ENCODE data around the gene DGKE. TPM values are rescaled to one million over a fixed set of nuclear protein-coding genes. Genes with fewer than 3 reads are reported as not detected.

The DGKE gene
- total RNA-seq, 1 donor from 2014 or later: 8.6 TPM

GRCh38 chr17:56890390-56890789 lies 56.4 kb downstream of the DGKE start:
- peaks cover 14% of the 10 kb centered on the region for H3K9me3 Mint-ChIP-seq
- peaks cover 68% of the 10 kb centered on the region for H3K36me3 Mint-ChIP-seq
- TF ChIP-seq, protein P1, sequence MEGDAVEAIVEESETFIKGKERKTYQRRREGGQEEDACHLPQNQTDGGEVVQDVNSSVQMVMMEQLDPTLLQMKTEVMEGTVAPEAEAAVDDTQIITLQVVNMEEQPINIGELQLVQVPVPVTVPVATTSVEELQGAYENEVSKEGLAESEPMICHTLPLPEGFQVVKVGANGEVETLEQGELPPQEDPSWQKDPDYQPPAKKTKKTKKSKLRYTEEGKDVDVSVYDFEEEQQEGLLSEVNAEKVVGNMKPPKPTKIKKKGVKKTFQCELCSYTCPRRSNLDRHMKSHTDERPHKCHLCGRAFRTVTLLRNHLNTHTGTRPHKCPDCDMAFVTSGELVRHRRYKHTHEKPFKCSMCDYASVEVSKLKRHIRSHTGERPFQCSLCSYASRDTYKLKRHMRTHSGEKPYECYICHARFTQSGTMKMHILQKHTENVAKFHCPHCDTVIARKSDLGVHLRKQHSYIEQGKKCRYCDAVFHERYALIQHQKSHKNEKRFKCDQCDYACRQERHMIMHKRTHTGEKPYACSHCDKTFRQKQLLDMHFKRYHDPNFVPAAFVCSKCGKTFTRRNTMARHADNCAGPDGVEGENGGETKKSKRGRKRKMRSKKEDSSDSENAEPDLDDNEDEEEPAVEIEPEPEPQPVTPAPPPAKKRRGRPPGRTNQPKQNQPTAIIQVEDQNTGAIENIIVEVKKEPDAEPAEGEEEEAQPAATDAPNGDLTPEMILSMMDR (IDR thresholded peaks at IDR 0.05; ENCODE audit: unreplicated experiment): no peak
- no peaks in the 10 kb centered on the region for H3K27me3 Mint-ChIP-seq (ENCODE audit: low read depth)
- H3K4me3 Mint-ChIP-seq: no peak overlapping the region
- DNase-seq (ENCODE audit: low spot score in 2 of 2, unreplicated experiment in 2 of 2): no peak
- H3K27ac Mint-ChIP-seq: no peak overlapping the region
- H3K4me1 Mint-ChIP-seq: no peaks in the 10 kb centered on the region

- TF ChIP-seq, protein P1 (IDR thresholded peaks at IDR 0.05; ENCODE audit: unreplicated experiment): no peak
- Mint-ChIP-seq H3K36me3 (peaks cover 74% of the 10 kb centered on the region), H3K27me3 (ENCODE audit: low read depth) (no peaks in the 10 kb centered on the region), H3K27ac (no peak overlapping the region), H3K4me1 (peaks cover 4% of the 10 kb centered on the region), H3K9me3 (peaks cover 14% of the 10 kb centered on the region), H3K4me3 (no peak overlapping the region)
- no peak for DNase-seq (ENCODE audit: low spot score in 2 of 2, unreplicated experiment in 2 of 2)
Measured at GRCh38 chr17:56890906-56891674, 57.1 kb downstream of the DGKE start.

DNA sequence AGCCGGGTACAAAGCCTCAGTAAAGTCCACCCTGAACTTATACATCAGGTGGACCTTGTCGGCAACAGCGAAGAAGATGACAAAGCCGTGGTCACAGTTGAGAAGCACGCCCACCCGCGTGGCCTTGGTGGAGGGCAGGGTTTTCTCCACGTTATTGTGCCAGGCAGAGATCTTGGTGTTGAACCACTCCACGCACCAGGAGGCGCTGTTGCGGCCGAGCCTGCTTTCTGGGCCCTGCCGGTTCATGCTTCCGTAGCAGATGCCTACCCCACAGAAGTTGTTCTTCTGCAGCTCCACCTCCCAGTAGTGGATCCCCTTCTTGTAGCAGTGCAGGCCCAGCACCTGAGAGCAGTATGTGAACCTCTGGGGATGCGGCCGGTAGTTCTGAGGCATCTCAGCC lies 57.8 kb downstream of the DGKE start:
- H3K36me3 Mint-ChIP-seq: peaks cover 70% of the 10 kb centered on the region
- no peak overlapping the region for H3K27ac Mint-ChIP-seq
- no peak overlapping the region for H3K4me3 Mint-ChIP-seq
- TF ChIP-seq, protein P1 (IDR thresholded peaks at IDR 0.05; ENCODE audit: unreplicated experiment): peak; percentile 34
- no peaks in the 10 kb centered on the region for H3K27me3 Mint-ChIP-seq (ENCODE audit: low read depth)
- no peak for DNase-seq (ENCODE audit: low spot score in 2 of 2, unreplicated experiment in 2 of 2)
- H3K4me1 Mint-ChIP-seq: peaks cover 5% of the 10 kb centered on the region
- H3K9me3 Mint-ChIP-seq: peaks cover 14% of the 10 kb centered on the region

DNA sequence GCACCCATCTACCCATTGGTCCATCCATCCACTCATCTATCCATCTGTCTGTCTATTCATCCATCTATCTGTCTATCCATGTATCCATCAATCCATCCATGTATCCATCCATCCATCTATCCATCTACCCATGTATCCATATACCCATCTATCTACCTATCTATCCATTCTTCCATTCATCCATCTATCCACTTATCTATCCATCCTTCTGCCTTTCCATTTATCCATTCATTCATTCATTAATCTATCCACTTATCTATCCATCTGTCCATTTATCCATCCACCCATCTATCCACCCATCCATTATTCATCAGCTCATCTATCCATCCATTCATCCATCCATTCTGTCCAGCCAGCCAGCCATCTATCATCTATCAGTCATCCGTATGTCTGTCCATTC lies 58.4 kb downstream of the DGKE start:
- Mint-ChIP-seq H3K9me3 (peaks cover 10% of the 10 kb centered on the region), H3K27me3 (ENCODE audit: low read depth) (no peaks in the 10 kb centered on the region), H3K27ac (no peak overlapping the region), H3K36me3 (peaks cover 67% of the 10 kb centered on the region), H3K4me3 (no peak overlapping the region), H3K4me1 (peaks cover 5% of the 10 kb centered on the region)
- TF ChIP-seq, protein P1 (IDR thresholded peaks at IDR 0.05; ENCODE audit: unreplicated experiment): no peak
- no peak for DNase-seq (ENCODE audit: low spot score in 2 of 2, unreplicated experiment in 2 of 2)

- Mint-ChIP-seq H3K9me3 (peaks cover 4% of the 10 kb centered on the region), H3K36me3 (peaks cover 67% of the 10 kb centered on the region), H3K27me3 (ENCODE audit: low read depth) (no peaks in the 10 kb centered on the region), H3K27ac (no peak overlapping the region), H3K4me1 (peaks cover 5% of the 10 kb centered on the region), H3K4me3 (no peak overlapping the region)
- DNase-seq (ENCODE audit: low spot score in 2 of 2, unreplicated experiment in 2 of 2): no peak
- TF ChIP-seq, protein P1 (IDR thresholded peaks at IDR 0.05; ENCODE audit: unreplicated experiment): no peak
Measured at GRCh38 chr17:56893503-56893902, 59.6 kb downstream of the DGKE start.
